HCT116 (cell line): ENCODE data around the gene CNTNAP5.

Source experiments
- CTCF ChIP-seq, 3 experiments: fragments of 200-600 bp in 1 of 3; sonication (generic) in 1 of 3; IDR thresholded peaks in 2 of 3; conservative IDR thresholded peaks in 1 of 3; 2 replicates each; pipeline ENCODE4 v1.5.1; 2012 to 2017; ENCODE audit warnings: low read depth in 2 of 3, low read length in 2 of 3, antibody characterized with exemption in 1 of 3, borderline replicate concordance in 1 of 3, control low read depth in 1 of 3, mild to moderate bottlenecking in 1 of 3, mixed read lengths in 1 of 3, mixed run types in 1 of 3, moderate library complexity in 1 of 3; ENCODE audit not compliant: insufficient read depth in 1 of 3
- EZH2 ChIP-seq: fragments of 200-600 bp; sonication (generic); IDR thresholded peaks from 2 replicates; pipeline ENCODE4 v1.6.1; 2017; ENCODE audit warnings: antibody characterized with exemption, mixed run types
- POLR2AphosphoS5 ChIP-seq: IDR thresholded peaks from 2 replicates; pipeline ENCODE4 v1.6.1; 2011; ENCODE audit warnings: mild to moderate bottlenecking, low read depth, low read length, moderate library complexity

GRCh38 chr2:124315221-124315880 lies 290.3 kb downstream of the CNTNAP5 start:
- TF ChIP-seq POLR2AphosphoS5 (no peak), CTCF (IDR thresholded peaks at IDR 0.05 in 2 of 3, conservative IDR thresholded peaks at IDR 0.05 in 1 of 3; ENCODE audit: borderline replicate concordance in 1 of 3, insufficient read depth in 1 of 3, low read depth in 2 of 3, low read length in 2 of 3) (no peak), EZH2 (no peak)
